K562 (cell line): ENCODE results near the gene BLOC1S4. TPM values are rescaled to one million over a fixed set of nuclear protein-coding genes. Genes with fewer than 3 reads are reported as not detected.

ENCODE experiments used
- ATAC-seq: fragments of 200-7000 bp; cut with Tn5 transposase; 3 replicates; pipeline ENCODE4 v1.9.1; 2020; ENCODE audit warnings: moderate library complexity
- BruUV-seq: library from RNA; stranded (reverse); fragments of 400-500 nt; replicated peaks from 2 replicates; lab custom pipeline; 2021; lab: Mats Ljungman, UMichigan
- CTCF ChIA-PET: fragments of 300-600 bp; formaldehyde crosslinking; extraction: SDS; loops from one replicate; lab custom pipeline; 2021; ENCODE audit warnings: low intra/inter-chr PET ratio; lab: Yijun Ruan, JAX
- POLR2A ChIA-PET: fragments of 300-600, 350-650 bp; sonication (Branson Sonifier 250); formaldehyde crosslinking; extraction: SDS; loops from one replicate; lab custom pipeline; 2021; ENCODE audit warnings: antibody characterized with exemption, inconsistent platforms; lab: Yijun Ruan, JAX
- DNase-seq, 4 experiments: peaks; one replicate each; pipeline versions ENCODE4 v3.0.0 to v3.0.0-alpha.2; 2011 to 2018; ENCODE audit warnings: low spot score in 3 of 4, mixed read lengths in 3 of 4; ENCODE audit errors: extremely low read depth in 1 of 4
- FAIRE-seq: peaks from 2 replicates; lab custom pipeline; 2011; peaks lifted over from hg19 to GRCh38; lab: Jason Lieb, UNC
- H2AFZ ChIP-seq: 2 replicates; pipeline ENCODE4 v1.6.0; 2011; ENCODE audit warnings: low read depth, low read length, control low read depth, inconsistent platforms
- H3K27ac ChIP-seq: fragments of 200-600 bp; 3 replicates; pipeline ENCODE4 v1.8.0; 2011; ENCODE audit warnings: low read depth, mild to moderate bottlenecking, control low read depth, inconsistent platforms, low read length, moderate library complexity, mixed read lengths; ENCODE audit errors: extremely low read depth
- H3K27me3 ChIP-seq, 2 experiments: fragments of 300-600 bp in 1 of 2; 2 replicates in 1 of 2; 3 replicates in 1 of 2; pipeline versions ENCODE4 v1.6.0 to v1.8.0; 2011; ENCODE audit warnings: inconsistent platforms in 2 of 2, low read length in 2 of 2, mild to moderate bottlenecking in 1 of 2, mixed read lengths in 1 of 2, moderate library complexity in 1 of 2; ENCODE audit not compliant: control insufficient read depth in 2 of 2, insufficient read depth in 2 of 2
- H3K36me3 ChIP-seq: fragments of 300-600 bp; 3 replicates; pipeline ENCODE4 v1.8.0; 2011; ENCODE audit warnings: mild to moderate bottlenecking, low read length, inconsistent platforms; ENCODE audit not compliant: control insufficient read depth, insufficient read depth
- H3K4me1 ChIP-seq, 2 experiments: fragments of 200-600 bp in 1 of 2; replicated peaks in 1 of 2; 2 replicates in 1 of 2; 3 replicates in 1 of 2; pipeline versions ENCODE4 v1.5.1 to v1.8.0; 2011; ENCODE audit warnings: inconsistent platforms in 2 of 2, low read length in 2 of 2, mild to moderate bottlenecking in 1 of 2, mixed read lengths in 1 of 2, moderate library complexity in 1 of 2; ENCODE audit not compliant: control insufficient read depth in 2 of 2, insufficient read depth in 2 of 2
- H3K4me2 ChIP-seq: 2 replicates; pipeline ENCODE4 v1.6.1; 2011; ENCODE audit warnings: low read length, control low read depth, inconsistent platforms, mixed read lengths; ENCODE audit not compliant: insufficient read depth
- H3K4me3 ChIP-seq: fragments of 200-600 bp; sonication (generic), shearing (Covaris generic); 2 replicates; pipeline ENCODE4 v1.5.1; 2016; ENCODE audit warnings: control low read depth, inconsistent platforms
- H3K79me2 ChIP-seq: fragments of 200-600 bp; 3 replicates; pipeline ENCODE4 v1.8.0; 2011; ENCODE audit warnings: low read length, inconsistent platforms; ENCODE audit not compliant: control insufficient read depth, insufficient read depth
- H3K9ac ChIP-seq, 2 experiments: 2 replicates each; pipeline versions ENCODE4 v1.6.0 to v1.6.1; 2011; ENCODE audit warnings: low read depth in 2 of 2, low read length in 2 of 2, control low read depth in 1 of 2, inconsistent platforms in 1 of 2, mild to moderate bottlenecking in 1 of 2, mixed read lengths in 1 of 2; ENCODE audit not compliant: insufficient read depth in 1 of 2
- H3K9me1 ChIP-seq: one replicate; pipeline ENCODE4 v1.6.0; 2011; ENCODE audit warnings: inconsistent platforms, mild to moderate bottlenecking, low read length, moderate library complexity; ENCODE audit not compliant: control insufficient read depth, insufficient read depth
- H3K9me3 ChIP-seq: replicated peaks from 2 replicates; pipeline ENCODE4 v1.5.1; 2011; ENCODE audit warnings: low read depth, low read length, inconsistent platforms; ENCODE audit not compliant: control insufficient read depth, insufficient read depth
- H4K20me1 ChIP-seq: replicated peaks from 2 replicates; pipeline ENCODE4 v1.6.1; 2011; ENCODE audit warnings: low read length, inconsistent platforms, mixed read lengths; ENCODE audit not compliant: control insufficient read depth, insufficient read depth
- BCOR ChIP-seq: fragments of 450-650 bp; IDR thresholded peaks from 2 replicates; pipeline ENCODE4 v1.6.1; 2016
- BRD9 ChIP-seq: fragments of 450-650 bp; IDR thresholded peaks from 2 replicates; pipeline ENCODE4 v1.6.1; 2018; ENCODE audit warnings: low read depth; ENCODE audit not compliant: partially characterized antibody
- EWSR1 ChIP-seq: fragments of 450-650 bp; IDR thresholded peaks from 2 replicates; pipeline ENCODE4 v1.6.1; 2018; ENCODE audit warnings: borderline replicate concordance, mild to moderate bottlenecking, low read depth, moderate library complexity; ENCODE audit not compliant: partially characterized antibody
- JUND ChIP-seq, 2 experiments: IDR thresholded peaks; 2 replicates in 1 of 2; 3 replicates in 1 of 2; pipeline ENCODE4 v1.6.1; 2011; ENCODE audit warnings: borderline replicate concordance in 2 of 2, low read depth in 2 of 2, low read length in 2 of 2, improper control_type of control experiment in 1 of 2, missing biosample characterization in 1 of 2, missing genetic modification characterization in 1 of 2, missing genetic modification reagents in 1 of 2
- KDM1A ChIP-seq, 2 experiments: fragments of 450-650 bp; IDR thresholded peaks; 2 replicates each; pipeline ENCODE4 v1.6.1; 2016; ENCODE audit warnings: mild to moderate bottlenecking in 2 of 2
- NKRF ChIP-seq: fragments of 450-650 bp; IDR thresholded peaks from 2 replicates; pipeline ENCODE4 v1.6.1; 2016; ENCODE audit warnings: borderline replicate concordance
- RBM25 ChIP-seq: fragments of 200-400 bp; formaldehyde crosslinking; IDR thresholded peaks from 2 replicates; pipeline ENCODE4 v1.6.1; 2018; ENCODE audit warnings: low read length, low read depth, moderate library complexity; ENCODE audit not compliant: severe bottlenecking
- SMARCA5 ChIP-seq: fragments of 450-650 bp; IDR thresholded peaks from 2 replicates; pipeline ENCODE4 v1.6.1; 2016
- ZFP36 ChIP-seq: fragments of 150-350 bp; IDR thresholded peaks from 2 replicates; pipeline ENCODE4 v1.6.1; 2018; ENCODE audit warnings: low read length, low read depth; ENCODE audit not compliant: partially characterized antibody
- WGBS: fragments of 100-300 bp; shearing (Covaris generic); methylation state at CpG from one replicate; pipeline ENCODE4 v1.1.6; 2016; ENCODE audit warnings: low coverage, mixed read lengths; ENCODE audit not compliant: insufficient coverage; ENCODE audit errors: missing lambda C conversion rate; 5-methylcytosine and 5-hydroxymethylcytosine counted together
- in situ Hi-C: fragments of 300-500 bp; cut with MboI; formaldehyde crosslinking; loops from 4 replicates; pipeline ENCODE4 v1.15.0; 2018; ENCODE audit warnings: inconsistent platforms, mixed read lengths
- intact Hi-C: fragments of 100-400 bp; cut with micrococcal nuclease; formaldehyde crosslinking; loops from 2 replicates; pipeline ENCODE4 v1.14.2; 2022
- polyA plus RNA-seq, 8 experiments: library from polyadenylated mRNA; depleted of rRNA in 4 of 8; stranded (reverse) in 5 of 8; unstranded in 3 of 8; fragments of >200 nt; fragmentation: Nextera tagmentation in 2 of 8; fragmentation: Illumina TruSeq in 1 of 8; extraction: Ambion mirVana in 2 of 8; extraction: Trizol in 1 of 8; gene quantifications; 2 replicates each; pipeline versions ENCODE4 v1.2.1 to v1.2.3, GENCODE V29; 2011 to 2014; ENCODE audit warnings: inconsistent platforms in 1 of 8, missing spikeins in 1 of 8
- total RNA-seq, 7 experiments: library from RNA; depleted of rRNA in 6 of 7; stranded (reverse); fragments of >200 nt in 6 of 7; fragmentation: Illumina TruSeq in 2 of 7; extraction: Trizol in 2 of 7; gene quantifications; 2 replicates each; pipeline versions ENCODE4 v1.2.1 to v1.2.3, GENCODE V29; 2011 to 2021; ENCODE audit warnings: low replicate concordance in 1 of 7

BLOC1S4 gene
- total and polyA plus RNA-seq, 9 of the 15 experiments (the other 6 are each of a cell fraction or from before 2014, with no cell fraction given): 3.1 to 31.6 (median 11.2) TPM

GRCh38 chr4:6750286-6751221 is 34.6 kb downstream of the BLOC1S4 start:
- H3K9me1 ChIP-seq: no peaks in the 10 kb centered on the region
- peak overlapping the region; percentile 94 for H2AFZ ChIP-seq
- peak in 1 of 4 experiments; percentile 40 for DNase-seq
- H3K79me2 ChIP-seq: no peaks in the 10 kb centered on the region
- H4K20me1 ChIP-seq: no peaks in the 10 kb centered on the region
- peak overlapping the region; percentile 53 for H3K4me2 ChIP-seq
- ChIA-PET CTCF (no interaction called here), POLR2A (interaction anchor here (0.7 to 1.3 kb wide), 4 partner anchors 14 to 184 kb away, joined by 4 to 6 read pairs (median 5); partner anchors contain the start of gene MRFAP1L1)
- no peak overlapping the region for H3K4me3 ChIP-seq
- TF ChIP-seq RBM25: peak; percentile 59
- peak; percentile 53 for TF ChIP-seq BRD9
- TF ChIP-seq ZFP36: peak; percentile 81
- no peak for TF ChIP-seq EWSR1
- TF ChIP-seq BCOR: peak; percentile 67; the same call in 1 of the 2 replicates
- TF ChIP-seq SMARCA5: peak; percentile 50; the same call in 1 of the 2 replicates
- TF ChIP-seq JUND (IDR thresholded peaks at IDR 0.05; ENCODE audit: borderline replicate concordance, low read depth, low read length): no peak
- TF ChIP-seq JUND (tag; IDR thresholded peaks at IDR 0.05; ENCODE audit: borderline replicate concordance, low read depth, low read length): no peak
- TF ChIP-seq NKRF: no peak
- peak; percentile 52 to 55; a peak in 3 of 4 replicates for TF ChIP-seq KDM1A (IDR thresholded peaks at IDR 0.05)
- no TSS peak for BruUV-seq
- H3K9ac ChIP-seq: peak overlapping the region; percentile 68 to 80; a peak in 3 of 4 replicates
- peak; percentile 71 for FAIRE-seq
- H3K27me3 ChIP-seq: no peaks in the 10 kb centered on the region
- WGBS: 76% methylated on average over 18 of the region's 23 CpGs
- no peaks in the 10 kb centered on the region for H3K9me3 ChIP-seq
- ATAC-seq: peak; percentile 24
- in situ Hi-C loops (no loop called here), intact Hi-C loops (no loop called here)
- H3K4me1 ChIP-seq: peaks cover 50 to 66% of the 10 kb centered on the region in 2 experiments
- peak overlapping the region; percentile 80; the same call in 2 of the 3 replicates for H3K27ac ChIP-seq
- H3K36me3 ChIP-seq: no peaks in the 10 kb centered on the region
